ENCODE results near the gene TRIM48.
"Not testable (repeated sequence)": the region's sequence is repeated elsewhere in the genome, so short reads cannot be mapped to it uniquely, and the experiment has no call there.

Gene TRIM48, protein sequence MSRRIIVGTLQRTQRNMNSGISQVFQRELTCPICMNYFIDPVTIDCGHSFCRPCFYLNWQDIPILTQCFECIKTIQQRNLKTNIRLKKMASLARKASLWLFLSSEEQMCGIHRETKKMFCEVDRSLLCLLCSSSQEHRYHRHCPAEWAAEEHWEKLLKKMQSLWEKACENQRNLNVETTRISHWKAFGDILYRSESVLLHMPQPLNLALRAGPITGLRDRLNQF

DNA sequence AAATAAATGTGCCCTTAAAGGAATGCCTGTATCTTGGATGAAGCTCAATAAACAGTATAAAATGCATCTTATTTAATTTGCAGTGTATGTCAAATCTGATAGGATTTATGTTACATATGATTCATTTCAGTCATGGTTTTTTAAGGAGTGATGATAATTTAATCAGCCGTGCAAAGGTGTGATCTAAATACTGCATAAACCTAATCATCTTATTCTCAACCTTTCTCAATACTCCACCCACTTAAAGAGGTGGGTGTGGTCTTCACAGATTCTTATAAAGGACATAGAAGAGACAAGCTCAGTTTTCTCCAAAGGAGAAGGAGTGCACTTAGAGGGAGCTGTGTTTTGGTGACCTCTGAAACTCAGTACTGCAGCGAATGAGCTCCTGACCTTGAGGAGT is at the start of gene TRIM48:
Gene TRIM48, plus strand, starts transcription at position 301 of the 400 bp plus-strand sequence. CDS start 113 bp downstream, outside the sequence.
- not testable (repeated sequence) for H3K4me1 ChIP-seq (ENCODE audit: control insufficient read depth, insufficient read depth, low read length); H3K27ac ChIP-seq (ENCODE audit: low read length)

DNA sequence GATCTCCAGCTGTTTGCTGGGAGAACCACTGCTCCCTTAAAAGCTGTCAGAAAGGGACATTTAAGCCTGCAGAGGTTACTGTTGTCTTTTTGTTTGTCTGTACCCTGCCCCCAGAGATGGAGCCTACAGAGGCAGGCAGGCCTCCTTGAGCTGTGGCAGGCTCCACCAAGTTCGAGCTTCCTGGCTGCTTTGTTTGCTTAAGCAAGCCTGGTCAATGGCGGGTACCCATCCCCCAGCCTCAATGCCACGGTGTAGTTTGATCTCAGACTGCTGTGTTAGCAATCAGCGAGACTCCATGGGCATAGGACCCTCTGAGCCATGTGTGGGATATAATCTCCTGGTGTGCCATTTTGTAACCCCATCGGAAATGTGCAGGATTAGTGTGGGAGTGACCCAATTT is 23.6 kb upstream of the TRIM48 start:
- H3K9me3 ChIP-seq (ENCODE audit: control insufficient read depth in 2 of 2, low read length in 2 of 2); H3K27me3 ChIP-seq (ENCODE audit: control insufficient read depth in 1 of 2, insufficient read depth in 2 of 2, low read length in 2 of 2); H3K9ac ChIP-seq (ENCODE audit: low read length in 2 of 2); H3K36me3 ChIP-seq (ENCODE audit: control insufficient read depth in 2 of 2, insufficient read depth in 2 of 2, low read length in 2 of 2); H3K27ac ChIP-seq (ENCODE audit: low read length); H3K4me1 ChIP-seq (ENCODE audit: control insufficient read depth, insufficient read depth, low read length); H3K4me3 ChIP-seq (ENCODE audit: low read length in 2 of 2): not testable (repeated sequence)

More for the DNA sequence above, at the start of gene TRIM48:
- H3K36me3 ChIP-seq (ENCODE audit: control insufficient read depth in 2 of 2, insufficient read depth in 2 of 2, low read length in 2 of 2); H3K4me3 ChIP-seq (ENCODE audit: low read length in 2 of 2); H3K9ac ChIP-seq (ENCODE audit: low read length in 2 of 2); H3K9me3 ChIP-seq (ENCODE audit: control insufficient read depth in 2 of 2, low read length in 2 of 2); H3K27me3 ChIP-seq (ENCODE audit: control insufficient read depth in 1 of 2, insufficient read depth in 2 of 2, low read length in 2 of 2): not testable (repeated sequence)

DNA sequence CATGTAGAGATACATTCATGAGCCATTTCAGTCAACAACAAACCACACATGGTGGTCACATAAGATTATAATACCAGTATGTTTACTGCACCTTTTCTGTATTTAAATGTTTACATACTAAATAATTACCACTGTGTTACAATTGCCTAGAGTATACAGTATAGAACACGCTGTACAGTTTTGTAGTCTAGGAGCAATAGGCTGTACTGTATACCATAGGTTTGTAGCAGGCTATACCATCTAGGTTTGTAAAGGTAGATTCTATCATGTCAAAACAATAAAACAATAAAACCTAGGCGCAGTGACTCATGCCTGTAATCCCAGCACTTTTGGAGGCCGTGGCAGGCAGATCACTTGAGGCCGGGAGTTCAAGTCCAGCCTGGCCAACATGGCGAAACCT is 1.1 kb downstream of the TRIM48 start:
- Histone ChIP-seq H3K36me3 (ENCODE audit: control insufficient read depth in 2 of 2, insufficient read depth in 2 of 2, low read length in 2 of 2) (no peaks in the 10 kb centered on the region), H3K4me3 (ENCODE audit: low read length in 2 of 2) (no peak overlapping the region), H3K4me1 (ENCODE audit: control insufficient read depth, insufficient read depth, low read length) (no peaks in the 10 kb centered on the region), H3K9me3 (ENCODE audit: control insufficient read depth in 2 of 2, low read length in 2 of 2) (no peaks in the 10 kb centered on the region), H3K27ac (ENCODE audit: low read length) (no peak overlapping the region), H3K27me3 (ENCODE audit: control insufficient read depth in 1 of 2, insufficient read depth in 2 of 2, low read length in 2 of 2) (no peaks in the 10 kb centered on the region), H3K9ac (ENCODE audit: low read length in 2 of 2) (no peak overlapping the region)

Measured in stomach smooth muscle (tissue), 2 donors.